ENCODE data around the gene SMPD3. TPM values are rescaled to one million over a fixed set of nuclear protein-coding genes. Genes with fewer than 3 reads are reported as not detected.
A peak's percentile ranks its signal among the peaks of the same experiment; 100 is the strongest.
"Not testable (repeated sequence)": the region's sequence is repeated elsewhere in the genome, so short reads cannot be mapped to it uniquely, and the experiment has no call there.

The SMPD3 gene
- total RNA-seq: 1 to 10 TPM in 1 of 10 donors, under 1 TPM in 8, not detected in 1; 0.05 to 1.2 (median 0.34) TPM
- under 1 TPM; 0.03 to 0.15 TPM for polyA plus RNA-seq
- long read RNA-seq, donor 1: 0 reads
- long read RNA-seq, donor 2: 0 reads
- long read RNA-seq, donor 3: 0 reads

GRCh38 chr16:68448360-68448970, at the start of gene SMPD3:
TSS of gene SMPD3 (minus strand) at chr16:68448508. CDS start at chr16:68372181, 76,327 bp downstream.
- intact Hi-C loops (cut with DNase I): loop anchor here in 1 of 10 donors (5.0 kb wide), 1 partner anchor 59 kb away; no protein-coding TSS in a partner anchor
- H3K4me1 ChIP-seq: peaks cover 11 to 24% (median 17%) of the 10 kb centered on the region in 9 donors
- peaks cover 0 to 41% (median 22%) of the 10 kb centered on the region in 7 donors for H3K27me3 ChIP-seq
- no peaks in the 10 kb centered on the region for H3K9me3 ChIP-seq
- TF ChIP-seq CTCF (IDR thresholded peaks at IDR 0.05): peak in 3 of 9 donors; percentile 5 to 13 (median 11)
- DNase-seq (peak; percentile 96 to 97), ATAC-seq (peak; percentile 98 to 100 (median 100))
- no peak within 1 kb of the TSS for H3K27ac ChIP-seq
- no peaks in the 10 kb centered on the region for H3K36me3 ChIP-seq
- 1 to 2% methylated on average over 54 to 59 of the region's 59 CpGs for WGBS, 2 donors
- H3K4me3 ChIP-seq: peak within 1 kb of the TSS; percentile 4 to 65 (median 54)

GRCh38 chr16:68496689-68497088, 48.4 kb upstream of the SMPD3 start:
- no peak for DNase-seq
- 59 to 67% methylated on average over 8 of the region's 8 CpGs for WGBS, 2 donors

GRCh38 chr16:68494261-68494660, 46.0 kb upstream of the SMPD3 start:
- intact Hi-C loops (cut with DNase I); H3K27me3 ChIP-seq; DNase-seq; H3K4me3 ChIP-seq; H3K9me3 ChIP-seq; H3K36me3 ChIP-seq; ATAC-seq; H3K27ac ChIP-seq; H3K4me1 ChIP-seq: not testable (repeated sequence)
- 89 to 90% methylated on average over 5 of the region's 5 CpGs for WGBS, 2 donors

More at GRCh38 chr16:68496689-68497088, 48.4 kb upstream of the SMPD3 start:
- no peaks in the 10 kb centered on the region for H3K36me3 ChIP-seq
- H3K27ac ChIP-seq: no peak overlapping the region
- H3K4me1 ChIP-seq: no peaks in the 10 kb centered on the region
- no peaks in the 10 kb centered on the region for H3K9me3 ChIP-seq
- ATAC-seq: no peak
- peaks cover 0 to 7% (median 3%) of the 10 kb centered on the region in 7 donors for H3K27me3 ChIP-seq
- no peak for TF ChIP-seq CTCF (IDR thresholded peaks at IDR 0.05)
- H3K4me3 ChIP-seq: no peak overlapping the region
- intact Hi-C loops (cut with DNase I): no loop called here

- intact Hi-C loops (cut with DNase I): no loop called here
- 87 to 94% methylated on average over 5 of the region's 5 CpGs for WGBS, 2 donors
- H3K9me3 ChIP-seq: no peaks in the 10 kb centered on the region
- DNase-seq (no peak), ATAC-seq (peak in 1 of 8 donors; percentile 40)
- H3K4me1 ChIP-seq: no peaks in the 10 kb centered on the region
- TF ChIP-seq CTCF (IDR thresholded peaks at IDR 0.05): no peak
- no peaks in the 10 kb centered on the region for H3K36me3 ChIP-seq
- no peak overlapping the region for H3K27ac ChIP-seq
- peaks cover 0 to 11% (median 5%) of the 10 kb centered on the region in 7 donors for H3K27me3 ChIP-seq
- no peak overlapping the region for H3K4me3 ChIP-seq
Observed at GRCh38 chr16:68493412-68494070, 45.2 kb upstream of the SMPD3 start.
